H1 (cell line): Measurements from ENCODE around the gene PRKACA.

Experiments used
- CBX5 ChIP-seq: fragments of 300-800, 300-1000 bp; sonication (generic); IDR thresholded peaks from 2 replicates; pipeline ENCODE4 v1.7.1; 2016; ENCODE audit warnings: antibody characterized with exemption, low read length, low read depth
- CREB1 ChIP-seq: IDR thresholded peaks from 2 replicates; pipeline ENCODE4 v1.6.1; 2012; ENCODE audit warnings: inconsistent platforms
- CTCF ChIP-seq, 3 experiments: IDR thresholded peaks; 1 replicate in 2 of 3; 2 replicates in 1 of 3; pipeline versions ENCODE4 v1.5.1 to v1.6.1; 2011; ENCODE audit warnings: low read length in 3 of 3, mild to moderate bottlenecking in 3 of 3, inconsistent platforms in 2 of 3, low read depth in 1 of 3, moderate library complexity in 1 of 3; ENCODE audit not compliant: insufficient read depth in 1 of 3; ENCODE audit errors: control extremely low read depth in 1 of 3
- GABPA ChIP-seq: IDR thresholded peaks from 2 replicates; pipeline ENCODE4 v1.6.1; 2011; ENCODE audit warnings: mild to moderate bottlenecking, low read length, moderate library complexity, borderline replicate concordance; ENCODE audit not compliant: insufficient read depth
- GTF2F1 ChIP-seq: IDR thresholded peaks from 2 replicates; pipeline ENCODE4 v1.6.1; 2012; ENCODE audit warnings: low read depth, low read length, improper control_type of control experiment, borderline replicate concordance
- NANOG ChIP-seq: IDR thresholded peaks from 2 replicates; pipeline ENCODE4 v1.6.1; 2011; ENCODE audit warnings: low read length, low read depth, mild to moderate bottlenecking, inconsistent platforms; ENCODE audit not compliant: insufficient read depth, poor library complexity, severe bottlenecking
- POLR2AphosphoS5 ChIP-seq: IDR thresholded peaks from 2 replicates; pipeline ENCODE4 v1.6.1; 2011; ENCODE audit warnings: low read depth, low read length
- RFX5 ChIP-seq: IDR thresholded peaks from 2 replicates; pipeline ENCODE4 v1.6.1; 2011; ENCODE audit warnings: low read depth, low read length, improper control_type of control experiment, borderline replicate concordance
- YY1 ChIP-seq: IDR thresholded peaks from 2 replicates; pipeline ENCODE4 v1.6.1; 2011; ENCODE audit warnings: low read depth, mild to moderate bottlenecking, low read length
- ZNF274 ChIP-seq: IDR thresholded peaks from 2 replicates; pipeline ENCODE4 v1.7.0; 2012; ENCODE audit warnings: low read length, borderline replicate concordance; ENCODE audit errors: extremely low read depth

GRCh38 chr19:14161305-14161704 is 43.7 kb upstream of the PRKACA start:
- no peak for TF ChIP-seq CTCF (IDR thresholded peaks at IDR 0.05; ENCODE audit: control extremely low read depth in 1 of 3, insufficient read depth in 1 of 3, low read depth in 1 of 3, low read length in 3 of 3)
- no peak for TF ChIP-seq YY1
- no peak for TF ChIP-seq CBX5
- no peak for TF ChIP-seq CREB1
- TF ChIP-seq RFX5, result no peak
- TF ChIP-seq ZNF274, result no peak
- no peak for TF ChIP-seq NANOG
- TF ChIP-seq GABPA, result no peak
- TF ChIP-seq POLR2AphosphoS5, result no peak
- no peak for TF ChIP-seq GTF2F1
